Nephron progenitor cell (in vitro differentiated cells): ENCODE measurements around the gene ATP13A3.

ENCODE experiments used
- DNase-seq: peaks from one replicate; pipeline ENCODE4 v3.0.0; 2021
- H3K27ac Mint-ChIP-seq: 2 replicates; pipeline ENCODE4 v1.8.0; 2021; ENCODE audit warnings: mild to moderate bottlenecking, moderate library complexity, mixed read lengths
- H3K27me3 Mint-ChIP-seq: 2 replicates; pipeline ENCODE4 v1.8.0; 2021; ENCODE audit warnings: mild to moderate bottlenecking, low read depth, mixed read lengths; ENCODE audit not compliant: poor library complexity
- H3K36me3 Mint-ChIP-seq: 2 replicates; pipeline ENCODE4 v1.8.0; 2021; ENCODE audit warnings: low read depth, mixed read lengths
- H3K4me1 Mint-ChIP-seq: 2 replicates; pipeline ENCODE4 v1.8.0; 2021; ENCODE audit warnings: mixed read lengths
- H3K4me3 Mint-ChIP-seq: 2 replicates; pipeline ENCODE4 v1.8.0; 2021; ENCODE audit warnings: mild to moderate bottlenecking, moderate library complexity, mixed read lengths
- H3K9me3 Mint-ChIP-seq: 2 replicates; pipeline ENCODE4 v1.8.0; 2021; ENCODE audit warnings: mild to moderate bottlenecking, moderate library complexity, mixed read lengths
- CTCF ChIP-seq: fragments of 200-600 bp; sonication (generic); IDR thresholded peaks from 2 replicates; pipeline ENCODE4 v1.5.0; 2021; ENCODE audit warnings: antibody characterized with exemption

ATP13A3 gene

GRCh38 chr3:194384569-194385001, 102.2 kb downstream of the ATP13A3 start:
- Mint-ChIP-seq H3K4me1 (peaks cover 67% of the 10 kb centered on the region), H3K27me3 (peaks cover 25% of the 10 kb centered on the region), H3K36me3 (peaks cover 3% of the 10 kb centered on the region), H3K27ac (no peak overlapping the region), H3K4me3 (no peak overlapping the region), H3K9me3 (peaks cover 5% of the 10 kb centered on the region)
- TF ChIP-seq CTCF: no peak
- DNase-seq: no peak

DNA sequence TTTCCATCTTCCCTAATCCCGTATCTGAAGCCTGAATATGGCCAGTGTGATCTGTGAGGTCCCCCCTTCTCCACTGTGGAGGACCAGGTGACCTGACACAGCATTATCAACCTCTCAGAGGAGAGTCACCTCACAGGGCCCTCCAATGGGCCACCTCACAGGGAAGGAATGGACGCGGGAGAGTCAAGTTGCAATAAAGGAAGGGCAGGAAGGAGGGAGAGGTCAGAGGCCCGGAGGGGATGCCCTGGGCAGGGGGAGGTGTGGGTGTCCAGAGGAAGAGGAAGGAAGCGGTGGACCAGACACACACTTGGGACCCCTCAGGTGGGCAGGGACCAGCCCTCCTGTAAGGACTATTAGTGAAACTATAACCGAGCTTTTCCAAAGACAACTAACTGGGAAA, 102.6 kb downstream of the ATP13A3 start:
- TF ChIP-seq CTCF: no peak
- Mint-ChIP-seq H3K27ac (peak overlapping the region; percentile 49), H3K36me3 (no peaks in the 10 kb centered on the region), H3K27me3 (peaks cover 23% of the 10 kb centered on the region), H3K9me3 (peaks cover under 1% of the 10 kb centered on the region), H3K4me3 (no peak overlapping the region), H3K4me1 (peaks cover 72% of the 10 kb centered on the region)
- DNase-seq: no peak

- Mint-ChIP-seq H3K27ac (no peak overlapping the region), H3K9me3 (no peaks in the 10 kb centered on the region), H3K27me3 (peaks cover 27% of the 10 kb centered on the region), H3K4me1 (peaks cover 76% of the 10 kb centered on the region), H3K36me3 (no peaks in the 10 kb centered on the region), H3K4me3 (no peak overlapping the region)
- no peak for TF ChIP-seq CTCF
- no peak for DNase-seq
Observed at GRCh38 chr3:194383276-194383940, 103.4 kb downstream of the ATP13A3 start.

DNA sequence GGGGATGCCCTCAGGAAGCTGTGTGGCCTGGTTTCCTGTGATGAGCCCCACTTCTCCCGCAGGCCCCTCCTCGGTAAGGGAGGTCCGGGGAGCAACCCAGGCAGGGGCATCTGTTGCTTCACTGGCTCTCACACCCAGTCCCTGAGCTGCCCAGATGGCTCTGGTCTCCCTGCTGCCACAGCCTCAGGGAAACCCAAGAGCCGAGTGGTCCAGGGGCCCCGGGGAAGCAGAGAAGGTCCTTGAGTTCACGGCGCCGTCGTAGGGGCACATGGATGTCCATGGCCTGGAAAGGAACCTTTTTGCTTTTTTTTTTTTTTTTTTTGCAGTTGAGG, 103.9 kb downstream of the ATP13A3 start:
- Mint-ChIP-seq H3K27me3 (peaks cover 27% of the 10 kb centered on the region), H3K9me3 (no peaks in the 10 kb centered on the region), H3K4me1 (peaks cover 75% of the 10 kb centered on the region), H3K27ac (no peak overlapping the region), H3K4me3 (no peak overlapping the region), H3K36me3 (no peaks in the 10 kb centered on the region)
- no peak for DNase-seq
- TF ChIP-seq CTCF: no peak

DNA sequence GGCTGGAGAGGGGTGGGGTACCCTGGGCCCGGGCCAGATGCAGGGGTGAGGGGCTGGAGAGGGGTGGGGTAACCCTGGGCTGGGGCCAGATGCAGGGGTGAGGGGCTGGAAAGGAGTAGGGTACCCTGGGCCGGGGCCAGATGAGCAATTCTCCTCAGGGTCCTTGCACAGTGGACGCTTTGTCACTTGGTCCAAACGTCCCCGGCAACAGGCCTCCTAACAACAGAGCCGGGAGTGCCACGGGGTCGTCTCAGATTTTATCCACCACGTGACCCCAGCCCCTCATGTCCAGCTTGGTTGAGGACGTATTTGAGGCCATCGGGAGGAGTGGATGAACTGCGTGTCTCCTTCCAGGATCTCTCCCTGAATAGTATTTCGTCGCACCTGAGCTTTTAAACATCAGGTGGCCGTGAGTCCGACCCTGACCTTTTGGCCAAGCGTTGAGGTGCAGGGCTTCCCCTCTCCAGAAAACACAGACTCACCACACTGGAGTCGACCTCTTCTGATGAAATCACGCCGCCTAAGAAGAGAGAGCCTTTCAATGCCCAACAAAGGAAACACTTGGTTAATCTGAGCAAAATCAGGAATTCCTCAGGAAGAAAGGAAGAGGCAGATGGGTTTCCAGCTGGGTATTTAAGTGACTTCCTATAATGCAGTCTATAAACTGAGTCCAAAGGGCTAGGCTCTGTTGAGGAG, 104.5 kb downstream of the ATP13A3 start:
- TF ChIP-seq CTCF: no peak
- Mint-ChIP-seq H3K27me3 (peaks cover 27% of the 10 kb centered on the region), H3K4me1 (peaks cover 71% of the 10 kb centered on the region), H3K27ac (no peak overlapping the region), H3K36me3 (no peaks in the 10 kb centered on the region), H3K4me3 (no peak overlapping the region), H3K9me3 (no peaks in the 10 kb centered on the region)
- DNase-seq: no peak

DNA sequence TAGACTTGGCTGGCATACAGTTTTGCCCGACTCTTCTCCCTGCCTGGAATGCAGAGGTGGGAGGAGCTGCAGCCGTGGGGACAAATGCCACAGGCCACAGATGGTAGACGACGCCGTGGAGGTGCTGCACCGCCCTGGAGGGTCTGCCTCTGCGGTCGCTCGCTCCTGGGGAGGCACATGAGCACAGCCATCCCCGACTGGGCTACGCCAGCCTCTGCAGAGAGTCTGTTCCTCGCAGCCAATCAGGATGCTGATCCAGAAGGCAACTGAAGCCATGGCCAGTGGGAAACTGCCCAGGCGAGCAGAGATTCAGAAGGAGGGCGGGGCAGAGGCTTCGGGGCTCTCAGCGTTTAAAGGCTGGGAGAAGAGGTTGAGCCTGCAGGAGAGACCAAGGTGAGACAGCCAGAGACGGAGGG, 105.3 kb downstream of the ATP13A3 start:
- no peak overlapping the region for H3K4me3 Mint-ChIP-seq
- no peak overlapping the region for H3K27ac Mint-ChIP-seq
- no peaks in the 10 kb centered on the region for H3K36me3 Mint-ChIP-seq
- TF ChIP-seq CTCF: no peak
- H3K4me1 Mint-ChIP-seq: peaks cover 69% of the 10 kb centered on the region
- no peak for DNase-seq
- no peaks in the 10 kb centered on the region for H3K9me3 Mint-ChIP-seq
- peaks cover 28% of the 10 kb centered on the region for H3K27me3 Mint-ChIP-seq
